ENCODE results near the gene AKT3. TPM values are rescaled to one million over a fixed set of nuclear protein-coding genes. Genes with fewer than 3 reads are reported as not detected.
A peak's percentile ranks its signal among the peaks of the same experiment; 100 is the strongest.

Gene AKT3
- total RNA-seq, 4 donors from 2014 or later: 29.7 to 77.2 (median 37.4) TPM

GRCh38 chr1:243455760-243456651 is 394.0 kb downstream of the AKT3 start:
- TF ChIP-seq CTCF (IDR thresholded peaks at IDR 0.05): no peak
- no peak for DNase-seq (ENCODE audit: low spot score)
- ATAC-seq (ENCODE audit: low FRiP score): no peak

- DNase-seq (ENCODE audit: low spot score) (no peak), ATAC-seq (ENCODE audit: low FRiP score) (no peak)
- TF ChIP-seq CTCF (IDR thresholded peaks at IDR 0.05): no peak
These were observed 395.6 kb downstream of the AKT3 start for GRCh38 chr1:243454328-243454997.

- ATAC-seq (ENCODE audit: low FRiP score) (no peak), DNase-seq (ENCODE audit: low spot score) (no peak)
- no peak for TF ChIP-seq CTCF (IDR thresholded peaks at IDR 0.05)
These were observed 398.0 kb downstream of the AKT3 start for GRCh38 chr1:243452092-243452491.

GRCh38 chr1:243449373-243449772 is 400.7 kb downstream of the AKT3 start:
- TF ChIP-seq CTCF (IDR thresholded peaks at IDR 0.05): no peak
- no peak for ATAC-seq (ENCODE audit: low FRiP score)
- DNase-seq (ENCODE audit: low spot score): no peak

DNA sequence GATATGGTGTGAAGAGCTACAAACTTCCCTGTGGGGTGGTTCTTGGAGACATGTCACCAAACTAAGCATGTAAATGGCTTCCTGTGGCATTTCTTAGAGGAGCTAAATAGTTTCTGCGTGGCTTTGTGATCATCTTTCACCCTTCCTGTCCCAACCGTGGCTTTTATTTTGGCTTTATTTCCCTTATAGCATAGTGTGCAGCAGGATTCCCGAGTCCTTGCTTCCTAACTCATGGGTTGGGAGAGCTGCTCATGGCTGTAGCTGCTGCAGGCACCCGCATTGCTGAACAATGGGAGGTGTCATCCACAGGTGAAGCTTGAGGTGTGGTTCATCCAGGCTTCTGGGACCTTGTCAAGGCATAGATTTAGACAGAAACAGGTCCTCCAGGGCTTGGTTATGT is 402.2 kb downstream of the AKT3 start:
- no peak for DNase-seq (ENCODE audit: low spot score)
- TF ChIP-seq CTCF (IDR thresholded peaks at IDR 0.05): no peak
- no peak for ATAC-seq (ENCODE audit: low FRiP score)

DNA sequence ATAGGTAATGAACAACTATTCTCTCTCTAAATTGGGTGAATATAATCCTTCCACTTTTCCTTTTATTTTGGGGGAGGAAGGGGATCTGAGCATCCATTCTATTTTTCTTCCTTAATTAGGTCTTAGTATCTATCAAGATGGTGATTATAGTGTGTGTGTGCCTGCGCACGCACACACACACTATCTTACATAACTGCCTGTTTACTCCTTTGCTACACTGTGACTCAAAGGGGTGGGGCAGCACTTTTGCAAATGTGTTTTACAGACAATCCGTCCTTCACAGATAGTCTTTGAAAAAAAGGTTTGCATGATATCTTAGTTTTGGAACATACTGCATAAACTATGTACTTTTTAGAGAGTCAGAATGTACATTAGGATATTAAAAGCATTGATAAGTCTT is 402.7 kb downstream of the AKT3 start:
- DNase-seq (ENCODE audit: low spot score) (no peak), ATAC-seq (ENCODE audit: low FRiP score) (peak; percentile 80)
- TF ChIP-seq CTCF (IDR thresholded peaks at IDR 0.05): no peak
